Left lobe of liver (tissue), 2 donors: ENCODE data around the gene ITLN2. TPM values are rescaled to one million over a fixed set of nuclear protein-coding genes. Genes with fewer than 3 reads are reported as not detected.
"Not testable (repeated sequence)": the region's sequence is repeated elsewhere in the genome, so short reads cannot be mapped to it uniquely, and the experiment has no call there.

Experiments used
- ATAC-seq: fragments of 200-7000 bp; cut with Tn5 transposase; one replicate; pipeline ENCODE4 v1.9.1; 2020; ENCODE audit warnings: mild to moderate bottlenecking, moderate library complexity
- DNase-seq: peaks from one replicate; pipeline ENCODE4 v3.0.0-alpha.2; 2020; ENCODE audit warnings: low spot score
- total RNA-seq: library from RNA; stranded (reverse); gene quantifications from one replicate; pipeline ENCODE4 v1.2.1, GENCODE V29; 2021
- donor health status: DM: no; HTN: no; CAD: no; lungs with moderate emphysema.
- donor health status: DM: no; HTN: yes; CAD: no.

ITLN2 gene
- total RNA-seq, 1 donor from 2014 or later = not detected

- ATAC-seq (no peak), DNase-seq (no peak)
Observed at GRCh38 chr1:160956966-160957365, 2.4 kb upstream of the ITLN2 start.

DNA sequence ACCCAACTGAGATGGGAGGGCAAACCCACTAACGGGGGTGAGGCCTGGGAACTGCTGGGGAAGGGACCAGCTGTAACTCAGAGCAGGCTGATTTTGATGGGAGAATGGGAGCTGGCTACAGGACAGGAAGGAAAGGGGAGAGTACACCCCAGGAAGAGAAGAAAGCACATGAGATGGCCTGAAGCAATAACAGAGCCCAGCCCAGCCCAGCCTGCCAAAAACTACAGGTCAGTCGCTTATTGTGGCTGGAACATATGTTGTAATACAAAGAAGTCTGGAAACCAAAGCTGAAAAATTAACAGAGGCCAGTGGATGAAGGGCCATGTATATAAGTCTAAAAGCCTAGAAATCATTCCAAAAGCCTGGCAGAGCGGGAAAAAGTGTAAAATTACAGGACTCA, 1.6 kb downstream of the ITLN2 start:
- DNase-seq = no peak
- no peak for ATAC-seq

GRCh38 chr1:160952129-160952510, 2.5 kb downstream of the ITLN2 start:
- DNase-seq (no peak), ATAC-seq (no peak)

DNA sequence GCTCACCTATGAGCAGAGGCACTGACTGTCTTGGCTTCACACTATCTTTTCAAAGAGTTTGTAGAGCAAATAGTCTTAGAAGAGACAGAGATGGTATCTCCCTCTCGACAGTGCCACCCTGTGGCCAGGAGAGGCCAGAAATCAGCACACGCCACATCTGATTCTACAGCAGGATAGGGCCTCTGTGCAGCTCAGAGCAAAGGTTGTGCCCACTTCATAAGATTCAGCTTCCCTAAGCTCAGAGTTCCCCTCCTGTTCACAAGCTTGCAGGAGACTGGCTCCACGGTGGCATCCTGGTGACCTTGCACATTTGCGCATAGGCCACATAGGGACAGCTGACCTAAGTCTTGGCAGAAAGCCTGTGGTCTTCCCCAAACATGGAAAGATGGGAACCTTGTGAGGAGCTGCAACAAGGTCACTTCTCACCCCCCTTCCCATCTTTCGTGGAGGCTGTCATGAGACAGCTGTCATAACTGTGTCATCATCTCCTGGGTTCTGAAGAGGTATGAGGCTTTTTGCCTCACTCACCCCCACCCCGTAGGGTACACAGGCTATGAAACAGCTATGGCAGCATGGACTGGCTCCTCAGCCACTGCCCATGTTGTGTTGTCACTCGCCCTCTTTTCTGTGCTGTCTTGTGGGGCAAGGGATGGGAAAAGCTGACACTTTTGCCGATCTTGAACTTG, 3.0 kb downstream of the ITLN2 start:
- ATAC-seq (peak; percentile 95), DNase-seq (peak; percentile 62)

GRCh38 chr1:160950657-160951056, 4.0 kb downstream of the ITLN2 start:
- ATAC-seq = no peak
- no peak for DNase-seq

GRCh38 chr1:160949881-160950280, 4.7 kb downstream of the ITLN2 start:
- ATAC-seq = no peak
- no peak for DNase-seq

- ATAC-seq, DNase-seq: not testable (repeated sequence)
Observed at GRCh38 chr1:160949216-160949880, 5.3 kb downstream of the ITLN2 start.

DNA sequence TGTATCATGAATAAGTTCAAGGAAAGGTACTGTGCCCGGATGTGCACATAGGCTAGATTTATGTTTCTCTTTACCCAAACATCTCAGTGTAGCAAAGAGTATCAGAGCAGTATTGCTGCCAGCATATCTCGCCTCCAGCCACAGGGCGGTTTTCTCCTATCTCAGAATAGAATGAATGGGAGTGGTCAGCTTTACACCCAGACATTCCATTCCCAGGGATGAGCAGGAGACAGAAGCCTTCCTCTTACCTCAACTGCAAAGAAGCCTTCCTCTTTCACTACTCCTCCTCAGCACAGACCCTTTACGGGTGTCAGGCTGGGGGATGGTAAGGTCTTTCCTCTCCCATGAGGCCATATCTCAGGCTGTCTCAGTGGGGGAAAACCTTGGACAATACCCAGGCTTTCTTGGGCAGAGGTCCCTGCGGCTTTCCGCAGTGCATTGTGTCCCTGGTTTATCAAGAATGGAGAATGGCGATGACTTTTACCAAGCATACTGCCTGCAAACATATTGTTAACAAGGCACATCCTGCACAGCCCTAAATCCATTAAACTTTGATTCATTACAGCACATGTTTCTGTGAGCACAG, 7.3 kb downstream of the ITLN2 start:
- not testable (repeated sequence) for DNase-seq, ATAC-seq

GRCh38 chr1:160945881-160946280, 8.7 kb downstream of the ITLN2 start:
- not testable (repeated sequence) for ATAC-seq, DNase-seq

DNA sequence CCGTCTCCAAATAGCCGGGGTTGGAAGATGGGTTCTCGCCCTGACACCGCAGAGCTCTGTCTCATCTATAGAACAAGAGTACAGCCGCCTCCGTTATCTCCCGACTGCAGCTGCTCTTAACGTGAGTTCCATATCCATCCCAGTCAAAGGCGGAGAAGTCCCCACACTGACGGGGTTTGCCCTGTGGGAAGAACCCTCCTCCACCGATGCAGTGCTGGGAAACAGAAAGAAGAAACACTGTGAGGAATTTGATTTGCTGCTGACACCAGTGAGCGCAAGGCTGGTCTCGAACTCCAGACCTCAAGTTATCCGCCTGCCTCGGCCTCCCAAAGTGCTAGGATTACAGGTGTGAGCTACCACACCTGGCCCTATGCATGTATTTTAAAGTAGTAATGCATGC, 9.5 kb downstream of the ITLN2 start:
- no peak for DNase-seq
- ATAC-seq = no peak

- no peak for DNase-seq
- ATAC-seq = peak; percentile 70
Observed at GRCh38 chr1:160942926-160943325, 11.7 kb downstream of the ITLN2 start.

GRCh38 chr1:160936666-160937065, 17.9 kb downstream of the ITLN2 start:
- not testable (repeated sequence) for ATAC-seq, DNase-seq

DNA sequence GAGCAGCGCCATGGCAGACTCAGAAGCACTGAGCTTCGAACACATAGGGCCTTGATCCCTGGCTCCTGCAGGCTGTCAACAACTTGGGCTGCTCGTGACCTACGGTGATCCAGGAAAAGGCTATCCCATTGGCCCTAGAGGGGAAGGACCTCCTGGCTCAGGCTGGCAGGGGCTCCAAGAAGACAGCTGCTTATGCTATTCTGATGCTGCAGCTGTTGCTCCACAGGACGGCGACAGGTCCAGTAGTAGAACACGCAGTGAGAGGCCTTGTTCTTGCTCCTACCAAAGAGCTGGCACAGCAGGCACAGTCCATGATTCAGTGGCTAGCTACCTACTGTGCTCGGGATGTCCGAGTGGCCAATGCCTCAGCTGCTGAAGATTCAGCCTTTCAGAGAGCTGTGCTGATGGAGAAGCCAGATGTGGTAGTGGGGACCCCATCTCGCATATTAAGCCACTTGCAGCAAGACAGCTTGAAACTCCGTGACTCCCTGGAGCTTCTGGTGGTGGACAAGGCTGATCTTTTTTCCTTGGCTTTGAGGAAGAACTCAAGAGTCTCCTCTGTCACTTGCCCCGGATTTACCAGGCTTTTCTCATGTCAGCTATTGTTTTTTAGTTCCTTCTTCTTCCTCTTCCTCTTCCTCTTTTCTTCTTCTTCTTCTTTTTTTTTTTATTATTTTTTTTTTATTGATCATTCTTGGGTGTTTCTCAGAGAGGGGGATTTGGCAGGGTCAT, 18.9 kb downstream of the ITLN2 start:
- DNase-seq (no peak), ATAC-seq (peak; percentile 20)

- ATAC-seq = not testable (repeated sequence)
Observed at GRCh38 chr1:160933305-160933704, 21.3 kb downstream of the ITLN2 start.

DNA sequence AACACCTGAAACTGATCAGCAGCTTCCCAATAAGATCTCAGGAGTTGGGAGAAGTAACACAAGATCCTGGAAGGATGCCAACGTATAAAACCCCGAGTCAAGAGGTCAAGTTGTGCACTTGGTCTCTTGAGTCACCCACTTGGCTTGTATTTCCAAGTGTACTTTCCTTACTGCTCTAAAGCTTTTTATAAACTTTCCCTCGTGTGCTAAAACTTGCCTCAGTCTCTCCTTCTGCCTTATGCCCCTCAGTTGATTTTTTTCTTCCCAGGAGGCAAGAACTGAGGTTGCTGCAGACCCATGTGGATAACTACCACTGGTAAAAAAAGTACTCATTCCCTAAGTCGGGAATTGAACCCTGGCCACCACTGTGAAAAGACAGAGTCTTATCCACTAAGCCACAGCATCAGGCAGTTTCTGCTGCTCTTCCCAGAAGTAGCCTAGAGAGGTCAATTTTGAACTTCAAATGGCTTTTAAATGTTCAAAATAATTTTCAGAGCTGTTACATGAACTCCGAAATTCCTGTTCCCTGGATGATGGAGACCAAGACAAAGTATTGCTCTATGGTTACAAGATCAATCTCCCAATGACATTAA, 28.9 kb downstream of the ITLN2 start:
- ATAC-seq = no peak
- DNase-seq = no peak

More at GRCh38 chr1:160933305-160933704, 21.3 kb downstream of the ITLN2 start:
- DNase-seq = not testable (repeated sequence)

- DNase-seq = no peak
Observed at GRCh38 chr1:160924791-160925651, 29.6 kb downstream of the ITLN2 start.

DNA sequence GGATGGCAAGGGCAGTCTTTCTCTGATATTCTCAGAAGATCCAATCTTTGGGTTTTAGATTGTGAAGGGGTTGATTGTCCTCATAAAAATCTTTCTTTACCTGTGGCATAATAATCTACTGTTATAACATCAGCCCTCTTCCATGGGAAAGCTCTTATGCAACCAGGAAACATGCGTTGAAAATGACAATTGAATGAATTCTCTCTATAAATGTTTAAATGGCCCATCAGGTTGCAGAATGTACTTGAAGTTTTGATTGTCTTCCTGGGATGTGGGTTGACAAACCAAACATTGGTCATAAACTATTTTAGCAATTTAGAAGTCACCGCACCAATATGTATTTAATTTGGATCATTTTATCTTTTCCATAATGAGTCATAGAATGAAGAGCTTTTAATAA, 37.9 kb downstream of the ITLN2 start:
- ATAC-seq (no peak), DNase-seq (no peak)

More at GRCh38 chr1:160924791-160925651, 29.6 kb downstream of the ITLN2 start:
- ATAC-seq = peak; percentile 57

GRCh38 chr1:160913229-160913628, 41.4 kb downstream of the ITLN2 start:
- DNase-seq, ATAC-seq: not testable (repeated sequence)

DNA sequence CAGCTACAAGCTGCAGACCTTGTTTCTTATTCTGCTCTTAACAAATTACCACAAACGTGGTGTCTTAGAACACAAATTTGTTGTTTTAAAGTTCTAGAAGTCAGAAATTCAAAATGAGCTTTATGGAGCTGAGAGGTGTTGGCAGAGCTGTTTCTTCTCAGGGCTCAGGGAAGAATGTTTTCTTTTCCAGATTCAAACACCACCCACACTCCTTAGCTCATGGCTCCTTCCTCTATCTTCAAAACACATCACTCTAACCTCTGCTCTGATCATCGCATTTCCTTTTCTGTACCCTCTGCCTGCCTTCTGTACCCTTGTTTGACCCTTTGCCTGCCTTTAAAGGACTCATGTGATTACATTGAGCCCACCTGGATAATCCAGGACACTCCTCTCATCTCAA, 42.7 kb downstream of the ITLN2 start:
- ATAC-seq (no peak), DNase-seq (no peak)

GRCh38 chr1:160911441-160911840, 43.2 kb downstream of the ITLN2 start:
- DNase-seq (no peak), ATAC-seq (no peak)
